GM21576 (cell line): ENCODE results near the gene ABCC6.

Experiments used
- ATAC-seq: cut with Tn5 transposase; IDR thresholded peaks from one replicate; pipeline ENCODE4 v1.9.1; 2021; ENCODE audit warnings: mild to moderate bottlenecking, moderate library complexity; ENCODE audit not compliant: unreplicated experiment

The ABCC6 gene

GRCh38 chr16:16145286-16145685, 78.0 kb downstream of the ABCC6 start:
- ATAC-seq, result no peak

DNA sequence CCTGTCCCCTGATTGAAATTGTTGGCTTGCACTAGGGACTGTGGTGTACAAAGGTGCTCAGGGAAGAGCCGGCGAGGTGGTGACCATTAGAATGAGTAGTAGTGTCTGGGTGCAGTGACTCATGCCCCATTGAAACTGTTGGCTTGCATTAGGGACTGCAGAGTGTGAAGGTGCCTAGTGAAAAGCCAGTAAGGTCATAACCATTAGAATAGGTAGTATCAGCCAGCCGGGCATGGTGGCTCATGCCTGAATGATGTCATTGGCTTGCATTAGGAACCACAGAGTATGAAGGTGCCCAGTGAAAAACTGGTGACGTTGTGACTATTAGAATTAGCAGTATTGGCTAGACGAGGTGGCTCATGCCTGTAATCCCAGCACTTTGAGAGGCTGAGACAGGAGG, 78.9 kb downstream of the ABCC6 start:
- ATAC-seq, result no peak

- ATAC-seq, result no peak
Observed at GRCh38 chr16:16143931-16144330, 79.4 kb downstream of the ABCC6 start.

DNA sequence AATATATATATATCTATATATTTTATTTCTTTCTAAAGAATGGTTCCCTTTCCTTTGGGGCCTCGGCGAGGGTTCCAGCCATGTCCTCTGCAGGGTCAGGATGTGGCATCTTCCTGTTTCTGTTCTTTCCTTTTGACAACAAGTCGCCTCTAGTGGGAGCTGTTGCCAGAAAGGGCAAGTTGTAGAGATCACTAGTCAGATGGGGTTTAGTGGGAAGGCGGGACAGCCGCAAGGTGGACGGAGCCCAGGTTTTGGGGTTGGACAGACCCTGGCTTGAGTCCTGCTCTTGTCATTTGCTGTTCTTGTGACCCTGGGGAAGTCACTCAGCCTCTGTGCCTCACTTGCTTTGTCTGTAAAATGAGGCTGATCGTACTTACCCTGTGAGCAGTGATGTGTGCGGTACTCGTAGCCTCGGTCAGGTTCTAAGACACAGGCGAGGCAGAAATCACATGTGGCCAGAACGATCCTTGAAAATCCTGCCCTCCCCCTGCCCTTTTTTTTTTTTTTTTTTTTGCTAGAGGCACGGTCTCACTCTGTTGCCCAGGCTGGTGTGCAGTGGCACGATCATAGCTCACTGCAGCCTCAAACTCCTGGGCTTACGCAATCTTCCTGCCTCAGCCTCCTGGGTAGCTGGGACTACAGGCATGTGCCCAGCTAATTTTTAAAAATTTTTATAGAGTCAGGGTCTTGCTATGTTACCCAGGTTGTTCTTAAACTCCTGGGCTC, 80.1 kb downstream of the ABCC6 start:
- no peak for ATAC-seq

DNA sequence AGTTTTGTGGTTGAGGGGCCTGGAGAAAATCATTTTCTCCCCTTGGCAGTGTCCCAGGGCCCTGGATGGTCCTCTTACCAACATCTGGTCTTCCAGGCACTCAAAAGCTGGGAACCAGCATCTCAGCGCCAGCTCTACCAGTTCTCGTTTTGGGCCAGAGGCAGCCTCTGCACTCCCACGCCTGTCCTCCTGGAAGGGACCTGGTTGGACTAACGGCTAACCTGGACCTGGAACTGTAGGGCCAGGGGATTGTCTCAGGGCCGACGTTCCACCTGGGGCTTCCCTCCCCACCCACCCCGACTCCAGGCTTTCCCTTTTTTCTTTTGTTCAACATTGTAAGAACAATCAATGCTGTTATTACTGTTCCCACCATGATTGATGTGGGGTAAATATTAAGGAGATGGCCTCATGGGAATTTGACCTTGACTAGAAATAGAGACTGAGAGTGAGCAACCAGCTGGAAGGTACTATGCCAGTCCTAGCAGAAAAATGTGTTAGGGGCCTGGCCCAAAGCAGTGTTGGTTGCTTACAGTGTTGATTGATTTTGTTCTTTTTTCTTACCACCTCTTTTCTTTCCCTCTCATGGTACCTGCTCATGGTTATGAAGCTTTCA, 81.4 kb downstream of the ABCC6 start:
- ATAC-seq, result no peak

GRCh38 chr16:16141141-16141540, 82.2 kb downstream of the ABCC6 start:
- ATAC-seq, result no peak

DNA sequence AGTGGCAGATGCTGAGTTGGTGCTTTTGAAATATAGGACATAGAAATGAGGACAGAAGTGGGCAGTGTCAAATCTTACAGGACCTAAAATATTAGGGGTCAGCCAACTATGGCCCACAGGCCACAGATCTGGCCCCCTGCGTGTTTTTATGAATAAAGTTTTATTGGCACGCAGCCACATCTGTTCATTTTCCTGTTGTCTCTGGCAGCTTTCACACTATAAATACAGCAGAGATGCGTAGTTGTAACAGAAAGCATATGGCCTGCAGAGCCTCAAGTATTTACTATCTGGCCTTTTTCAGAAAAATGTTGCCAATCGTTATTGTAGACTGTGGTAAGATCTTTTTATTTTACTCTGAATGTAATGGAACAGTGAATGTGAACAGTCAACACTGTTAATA, 82.8 kb downstream of the ABCC6 start:
- no peak for ATAC-seq

DNA sequence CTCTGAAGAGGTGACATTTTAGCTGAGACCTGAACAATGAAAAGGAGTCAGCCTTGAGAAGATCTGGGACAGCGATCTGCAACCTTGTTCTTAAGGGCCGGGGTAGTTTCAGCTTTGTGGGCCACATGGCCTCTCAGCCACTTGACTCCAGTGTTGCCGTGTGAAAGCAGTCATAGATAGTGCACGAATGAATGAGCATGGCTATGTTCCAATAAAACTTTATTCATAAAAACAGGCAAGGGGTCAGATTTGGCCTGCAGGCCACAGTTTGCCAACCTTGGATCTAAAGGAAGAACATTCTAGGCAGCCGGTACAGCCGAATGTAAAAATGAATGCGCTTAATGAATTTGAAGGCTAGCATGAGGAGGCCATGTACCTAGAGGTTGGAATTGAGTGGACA, 83.5 kb downstream of the ABCC6 start:
- no peak for ATAC-seq

GRCh38 chr16:16139061-16139460, 84.2 kb downstream of the ABCC6 start:
- ATAC-seq, result no peak

- no peak for ATAC-seq
Observed at GRCh38 chr16:16138034-16138635, 85.2 kb downstream of the ABCC6 start.

- ATAC-seq, result no peak
Observed at GRCh38 chr16:16137110-16137509, 86.2 kb downstream of the ABCC6 start.

GRCh38 chr16:16136588-16136987, 86.7 kb downstream of the ABCC6 start:
- no peak for ATAC-seq

DNA sequence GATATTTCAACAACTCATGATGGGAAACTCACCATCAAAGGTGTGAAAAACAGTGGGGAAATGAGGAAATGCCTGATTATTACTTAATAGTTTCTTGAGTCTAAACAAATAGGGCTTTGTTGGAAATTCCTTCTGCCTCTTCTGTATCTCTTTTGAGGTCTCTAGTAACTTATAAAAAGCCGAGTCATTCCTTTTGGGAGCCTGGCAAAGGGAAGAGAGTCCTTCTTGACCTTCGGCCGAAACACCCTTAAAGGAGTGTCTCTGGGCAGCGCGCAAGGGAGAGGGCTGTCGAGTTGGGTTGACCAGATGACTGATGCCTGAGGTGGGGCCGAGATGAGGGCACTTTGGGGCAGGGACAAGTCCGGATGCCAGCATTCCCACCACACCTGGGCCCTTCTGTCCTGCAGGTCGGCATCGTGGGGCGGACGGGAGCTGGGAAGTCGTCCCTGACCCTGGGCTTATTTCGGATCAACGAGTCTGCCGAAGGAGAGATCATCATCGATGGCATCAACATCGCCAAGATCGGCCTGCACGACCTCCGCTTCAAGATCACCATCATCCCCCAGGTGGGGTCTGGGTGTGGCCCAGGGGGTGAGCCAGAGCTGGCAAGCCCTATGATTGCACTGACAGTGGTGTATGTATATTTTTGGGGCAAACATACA, 89.2 kb downstream of the ABCC6 start:
- no peak for ATAC-seq

DNA sequence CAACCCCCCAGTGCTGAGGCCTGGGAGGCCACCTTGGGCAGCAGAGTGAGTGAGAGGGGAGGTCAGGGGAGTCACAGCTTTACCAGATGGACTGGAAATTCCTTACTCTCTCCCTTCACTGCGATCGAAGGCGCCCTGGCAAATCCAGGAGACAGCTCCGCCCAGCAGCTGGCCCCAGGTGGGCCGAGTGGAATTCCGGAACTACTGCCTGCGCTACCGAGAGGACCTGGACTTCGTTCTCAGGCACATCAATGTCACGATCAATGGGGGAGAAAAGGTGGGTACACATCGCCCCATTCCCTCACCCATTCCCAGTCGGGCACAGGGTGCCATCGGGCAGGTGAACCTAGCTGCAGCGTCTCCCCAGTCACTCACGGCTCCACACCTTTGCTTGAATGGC, 91.6 kb downstream of the ABCC6 start:
- ATAC-seq, result no peak

DNA sequence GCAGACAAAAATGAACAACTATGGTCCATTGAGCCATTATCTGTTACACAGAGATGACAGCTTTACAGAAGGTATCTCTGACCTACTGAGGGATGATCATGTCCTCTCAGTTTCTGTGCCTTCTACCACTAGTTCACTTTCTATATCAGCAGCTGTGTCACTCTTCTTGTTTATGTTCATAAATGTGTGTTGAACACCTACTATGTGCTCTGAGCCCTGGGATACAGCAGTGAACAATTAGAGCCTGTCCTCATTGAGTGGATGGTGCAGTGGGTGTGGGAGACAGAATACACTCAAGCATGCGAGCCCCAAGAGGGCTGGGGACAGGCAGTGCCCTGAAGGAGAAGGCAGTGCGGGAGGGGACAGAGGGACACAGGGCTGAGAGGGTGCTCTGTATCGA, 92.1 kb downstream of the ABCC6 start:
- ATAC-seq, result no peak

GRCh38 chr16:16127469-16128116, 95.7 kb downstream of the ABCC6 start:
- ATAC-seq, result no peak

DNA sequence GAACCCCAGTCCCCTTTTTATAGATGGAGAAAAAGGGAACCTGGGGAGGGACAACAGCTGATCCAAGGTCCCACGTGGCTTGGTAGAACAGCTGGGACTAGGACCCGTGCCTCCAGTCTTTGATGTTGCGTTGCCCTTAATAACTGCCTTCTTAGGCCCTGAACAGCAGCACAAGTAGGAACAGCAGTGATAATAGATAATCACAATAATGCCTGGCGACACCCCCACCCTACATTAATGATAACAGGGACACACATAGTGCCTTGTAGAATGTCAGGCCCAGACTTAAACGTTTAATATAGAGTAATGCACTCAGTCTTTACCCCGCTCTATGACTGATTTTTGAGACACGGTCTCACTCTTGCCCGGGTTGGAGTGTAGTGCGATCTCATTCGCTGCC, 96.4 kb downstream of the ABCC6 start:
- ATAC-seq, result no peak

DNA sequence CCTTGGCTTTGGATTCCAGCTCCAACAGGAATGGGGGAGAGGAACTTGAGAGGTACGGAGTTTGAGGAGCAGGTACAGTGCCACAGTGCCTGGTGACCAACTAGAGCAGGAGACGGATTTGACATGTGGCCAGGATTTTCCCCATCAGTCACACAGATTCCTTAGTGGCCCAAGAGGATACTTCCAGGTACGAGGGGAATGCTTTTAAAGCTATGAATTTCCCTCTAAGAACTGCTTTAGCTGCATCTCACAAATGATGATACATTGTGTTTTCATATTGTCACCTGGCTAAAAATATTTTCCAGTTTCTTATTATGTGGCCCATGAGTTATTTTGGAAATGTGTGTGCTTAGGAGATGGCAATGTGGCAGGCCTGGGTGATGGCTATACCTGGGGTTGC, 98.3 kb downstream of the ABCC6 start:
- no peak for ATAC-seq

DNA sequence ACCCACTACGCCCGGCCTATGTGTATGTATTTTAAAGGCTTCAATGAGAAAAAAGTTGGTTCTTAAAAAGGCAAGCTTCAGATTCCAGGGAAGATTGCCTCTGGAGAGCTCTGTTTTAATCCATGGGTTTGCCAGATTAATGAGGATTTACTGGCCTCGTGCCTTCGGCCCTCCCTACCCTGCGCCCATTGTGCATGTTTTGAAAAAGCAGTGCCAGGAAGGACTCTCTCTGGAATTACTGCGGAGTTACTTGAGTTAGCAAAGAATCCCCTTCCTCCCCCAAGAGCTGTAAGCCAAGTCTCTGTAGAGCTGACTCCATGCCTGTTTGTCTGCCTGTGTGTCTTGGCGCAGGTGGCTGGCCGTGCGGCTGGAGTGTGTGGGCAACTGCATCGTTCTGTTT, 98.9 kb downstream of the ABCC6 start:
- no peak for ATAC-seq

DNA sequence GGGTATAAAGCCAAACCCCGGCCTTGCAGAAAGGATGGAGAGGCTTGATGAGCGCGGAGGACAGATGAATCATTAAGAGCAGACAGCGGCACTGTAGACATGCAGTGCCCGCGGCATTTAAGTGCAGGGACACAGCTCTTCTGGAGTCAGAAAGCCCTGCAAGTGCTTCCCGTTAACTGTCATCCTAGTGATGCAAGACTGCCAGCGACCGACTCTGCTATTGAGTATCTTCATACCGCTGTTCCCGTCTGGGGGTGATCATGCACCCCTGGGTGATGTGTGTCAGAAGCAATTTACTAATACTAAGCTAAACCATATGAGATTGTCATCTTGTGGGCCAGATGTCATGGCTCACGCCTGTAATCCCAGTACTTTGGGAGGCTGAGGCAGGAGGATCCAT, 101.0 kb downstream of the ABCC6 start:
- no peak for ATAC-seq

DNA sequence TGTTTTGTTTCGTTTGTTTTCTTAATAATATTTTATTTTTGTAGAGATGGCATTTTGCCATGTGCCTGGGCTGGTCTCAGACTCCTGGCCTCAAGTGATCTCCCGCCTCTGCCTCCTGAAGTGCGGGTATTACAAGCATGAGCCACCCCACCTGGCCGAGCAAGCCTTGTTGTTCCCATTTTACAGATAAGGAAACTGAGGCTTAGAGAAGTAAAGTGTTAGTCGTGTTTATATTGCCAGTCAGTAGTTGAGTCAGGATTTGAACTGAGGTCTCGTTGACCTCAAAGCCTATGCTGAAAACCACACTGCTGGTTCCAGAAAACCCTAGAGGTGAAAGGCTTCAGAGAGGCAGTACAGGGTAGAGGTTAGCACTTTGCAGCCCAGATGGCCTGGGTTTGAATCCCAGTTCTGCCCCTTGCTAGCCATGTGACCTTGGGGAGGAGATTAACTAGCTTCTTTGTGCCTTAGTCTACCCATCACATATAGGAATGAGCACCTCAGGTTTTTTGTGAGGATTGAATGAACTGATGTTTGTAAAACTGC, 102.0 kb downstream of the ABCC6 start:
- no peak for ATAC-seq
